Mucosa of descending colon (tissue), 3 donors: ENCODE data around the gene DNAI1. TPM values are rescaled to one million over a fixed set of nuclear protein-coding genes. Genes with fewer than 3 reads are reported as not detected.

ENCODE experiments used
- ATAC-seq: fragments of 200-7000 bp; cut with Tn5 transposase; one replicate; pipeline ENCODE4 v1.9.1; 2020; ENCODE audit warnings: mild to moderate bottlenecking, moderate library complexity
- DNase-seq, 3 donors: peaks; one replicate each; pipeline ENCODE4 v3.0.0-alpha.2; 2020
- H3K36me3 ChIP-seq: fragments of 200-600 bp; one replicate; pipeline ENCODE4 v1.8.0; 2021; ENCODE audit warnings: low read depth, mild to moderate bottlenecking
- H3K4me1 ChIP-seq: fragments of 200-600 bp; one replicate; pipeline ENCODE4 v1.8.0; 2021; ENCODE audit warnings: low read depth, mild to moderate bottlenecking
- H3K4me3 ChIP-seq: fragments of 200-600 bp; one replicate; pipeline ENCODE4 v1.8.0; 2021; ENCODE audit warnings: mild to moderate bottlenecking
- H3K9me3 ChIP-seq: fragments of 200-600 bp; one replicate; pipeline ENCODE4 v1.8.0; 2021; ENCODE audit warnings: mild to moderate bottlenecking
- CTCF ChIP-seq: fragments of 200-600 bp; IDR thresholded peaks from one replicate; pipeline ENCODE4 v1.8.0; 2022; ENCODE audit warnings: antibody characterized with exemption, mild to moderate bottlenecking
- intact Hi-C, 2 donors: fragments of 100-400 bp; cut with DNase I in 1 of 2; cut with micrococcal nuclease in 1 of 2; formaldehyde crosslinking; loops; one replicate each; pipeline versions ENCODE4 v1.11.0 to v1.11.1; 2022; cut with DNase I, micrococcal nuclease
- total RNA-seq, 3 donors: library from RNA; stranded (reverse); fragmentation: NEBNext Ultra II Directional in 2 of 3; extraction: Animal tissue kit (Norgen Biotek cat#: 25700) in 2 of 3; gene quantifications; one replicate each; pipeline versions ENCODE4 v1.2.1 to v1.2.4, GENCODE V29; 2021 to 2023
- donor health status: DM: no; HTN: no; CAD: no; lungs with moderate emphysema.
- donor health status: DM: no; HTN: no; CAD: no.
- donor health status: DM: no; HTN: yes; CAD: no.

DNAI1 gene
- total RNA-seq, 3 donors from 2014 or later = not detected

GRCh38 chr9:34514816-34515215 lies 56.2 kb downstream of the DNAI1 start:
- ATAC-seq (no peak), DNase-seq (no peak)
- Histone ChIP-seq H3K4me1 (no peaks in the 10 kb centered on the region), H3K36me3 (no peaks in the 10 kb centered on the region), H3K4me3 (no peak overlapping the region), H3K9me3 (no peaks in the 10 kb centered on the region)
- no peak for TF ChIP-seq CTCF
- intact Hi-C loops = no loop called here

GRCh38 chr9:34515959-34516358 lies 57.4 kb downstream of the DNAI1 start:
- H3K9me3 ChIP-seq = no peaks in the 10 kb centered on the region
- ATAC-seq (no peak), DNase-seq (no peak)
- H3K4me1 ChIP-seq = no peaks in the 10 kb centered on the region
- no peaks in the 10 kb centered on the region for H3K36me3 ChIP-seq
- no peak overlapping the region for H3K4me3 ChIP-seq
- intact Hi-C loops = no loop called here
- TF ChIP-seq CTCF = no peak

GRCh38 chr9:34517185-34517584 lies 58.6 kb downstream of the DNAI1 start:
- ATAC-seq (no peak), DNase-seq (no peak)
- no peak for TF ChIP-seq CTCF
- H3K9me3 ChIP-seq = no peaks in the 10 kb centered on the region
- no peaks in the 10 kb centered on the region for H3K4me1 ChIP-seq
- H3K36me3 ChIP-seq = no peaks in the 10 kb centered on the region
- H3K4me3 ChIP-seq = no peak overlapping the region
- intact Hi-C loops = no loop called here

- no peak for ATAC-seq
- TF ChIP-seq CTCF = no peak
- H3K4me1 ChIP-seq = peaks cover 2% of the 10 kb centered on the region
- H3K9me3 ChIP-seq = no peaks in the 10 kb centered on the region
- intact Hi-C loops = no loop called here
- no peak for DNase-seq
- H3K36me3 ChIP-seq = no peaks in the 10 kb centered on the region
- no peak overlapping the region for H3K4me3 ChIP-seq
Observed at GRCh38 chr9:34518110-34518616, 59.6 kb downstream of the DNAI1 start.

GRCh38 chr9:34518896-34519295 lies 60.3 kb downstream of the DNAI1 start:
- intact Hi-C loops = no loop called here
- H3K4me3 ChIP-seq = no peak overlapping the region
- H3K36me3 ChIP-seq = no peaks in the 10 kb centered on the region
- H3K4me1 ChIP-seq = peaks cover 8% of the 10 kb centered on the region
- H3K9me3 ChIP-seq = no peaks in the 10 kb centered on the region
- ATAC-seq (no peak), DNase-seq (no peak)
- no peak for TF ChIP-seq CTCF
